Subcutaneous adipose tissue (tissue), 4 donors: ENCODE measurements around the gene TMEM273. TPM values are rescaled to one million over a fixed set of nuclear protein-coding genes. Genes with fewer than 3 reads are reported as not detected.

Experiments used
- CTCF ChIP-seq: fragments of 450-650 bp; IDR thresholded peaks from one replicate; pipeline ENCODE4 v1.5.1; 2016; ENCODE audit warnings: low read depth, mild to moderate bottlenecking, control low read depth, antibody characterized with exemption, moderate library complexity
- total RNA-seq, 4 donors: library from RNA; depleted of rRNA; stranded (reverse); fragments of >200 nt; gene quantifications; one replicate each; pipeline ENCODE4 v1.1.0, GENCODE V29; 2016

The TMEM273 gene
- total RNA-seq, 4 donors from 2014 or later, result 16.1 to 48.0 (median 28.3) TPM

GRCh38 chr10:49134327-49134726 lies 53.9 kb downstream of the TMEM273 start:
- TF ChIP-seq CTCF, result no peak

- no peak for TF ChIP-seq CTCF
Measured at GRCh38 chr10:49133706-49134248, 54.4 kb downstream of the TMEM273 start, which contains the start of gene FAM170B. Gene FAM170B, minus strand, starts transcription at chr10:49134021. Its CDS starts 103 bp downstream, at chr10:49133918.

GRCh38 chr10:49132362-49132737 lies 55.8 kb downstream of the TMEM273 start:
- no peak for TF ChIP-seq CTCF

GRCh38 chr10:49131507-49132361 lies 56.5 kb downstream of the TMEM273 start:
- no peak for TF ChIP-seq CTCF

- no peak for TF ChIP-seq CTCF
Measured at GRCh38 chr10:49129376-49129775, 58.8 kb downstream of the TMEM273 start.

- no peak for TF ChIP-seq CTCF
Measured at GRCh38 chr10:49128854-49129253, 59.3 kb downstream of the TMEM273 start.
